GM12872 (cell line): ENCODE measurements around the gene ANKS1A.

ENCODE experiments used
- CTCF ChIP-seq: IDR thresholded peaks from 3 replicates; pipeline ENCODE4 v1.5.1; 2011; ENCODE audit warnings: low read depth, mild to moderate bottlenecking, low read length, moderate library complexity; ENCODE audit not compliant: insufficient read depth

ANKS1A gene

GRCh38 chr6:34941421-34941820, 52.4 kb downstream of the ANKS1A start:
- TF ChIP-seq CTCF: no peak

DNA sequence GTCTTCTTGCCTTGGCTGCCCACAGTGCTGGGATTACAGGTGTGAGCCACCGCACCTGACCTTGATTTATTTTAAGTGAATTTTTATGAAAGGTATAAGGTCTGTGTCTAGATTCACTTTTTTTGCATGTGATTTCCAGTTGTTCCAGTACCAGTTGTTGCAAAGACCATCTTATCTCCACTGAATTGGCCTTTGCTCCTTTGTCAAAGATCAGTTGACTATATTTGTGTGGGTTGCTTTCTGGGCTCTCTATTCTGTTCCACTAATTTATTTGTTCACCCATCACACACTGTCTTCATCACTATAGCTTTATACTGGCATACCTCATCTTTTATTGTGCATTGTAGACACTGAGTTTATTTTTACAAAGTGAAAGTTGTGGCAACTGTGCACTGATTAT, 56.3 kb downstream of the ANKS1A start:
- TF ChIP-seq CTCF: no peak

DNA sequence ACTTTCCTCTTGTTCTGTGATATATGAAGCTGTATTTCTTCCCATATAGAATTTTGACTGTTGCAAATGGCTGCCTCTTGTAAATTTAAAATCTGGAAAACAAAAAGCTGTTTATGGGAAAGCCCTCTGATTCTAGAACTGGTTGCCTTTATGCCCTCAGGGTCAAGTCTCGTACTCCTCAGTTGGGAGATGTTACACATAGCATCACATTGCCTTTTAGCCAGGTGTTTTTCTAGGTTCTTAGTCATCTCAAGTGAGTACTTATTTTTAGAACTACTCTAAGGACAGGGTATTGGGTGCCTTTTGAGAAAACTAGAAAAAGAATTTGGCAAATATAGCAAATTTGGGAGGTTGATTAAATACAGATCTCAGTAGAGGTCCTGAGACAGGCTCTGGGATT, 58.5 kb downstream of the ANKS1A start:
- no peak for TF ChIP-seq CTCF

- TF ChIP-seq CTCF: no peak
Observed at GRCh38 chr6:34949636-34950035, 60.6 kb downstream of the ANKS1A start.

DNA sequence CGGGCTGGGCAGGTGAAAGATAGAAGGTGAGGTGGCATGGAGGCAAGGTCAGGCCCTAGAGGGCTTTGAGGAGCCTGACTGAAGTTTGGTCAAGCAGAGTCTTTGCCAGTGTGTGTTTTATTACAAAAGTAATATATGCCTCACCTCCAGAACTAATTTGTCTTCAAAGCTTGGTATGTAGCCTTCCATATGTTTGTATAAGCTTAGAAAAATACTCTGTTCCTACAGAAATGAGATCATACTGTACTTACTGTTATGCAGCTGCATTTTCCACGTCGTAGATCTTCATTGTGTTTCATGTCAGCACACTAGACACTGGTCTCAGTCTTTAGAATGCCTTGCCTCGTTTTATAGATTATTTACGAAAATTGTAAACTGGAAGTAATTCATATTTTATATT, 61.8 kb downstream of the ANKS1A start:
- no peak for TF ChIP-seq CTCF

DNA sequence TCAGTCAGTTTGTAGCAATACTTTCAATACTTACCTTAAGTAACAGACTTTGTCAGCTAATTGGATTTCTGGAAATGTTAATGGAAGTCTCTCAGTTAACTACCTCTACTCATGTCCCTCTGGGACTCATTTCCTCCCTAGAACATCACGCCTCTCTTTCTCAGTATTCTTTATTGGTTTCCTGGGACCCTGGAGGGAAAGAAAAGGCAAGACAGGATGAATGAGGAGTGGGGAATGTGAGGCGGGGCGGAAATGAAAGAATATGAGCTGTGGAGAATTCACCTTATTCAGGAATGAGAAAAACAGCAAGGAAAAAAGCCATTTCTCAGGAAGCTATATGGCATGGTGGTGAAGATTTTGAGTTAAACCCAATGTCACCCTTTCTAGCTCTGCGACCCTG, 62.7 kb downstream of the ANKS1A start:
- TF ChIP-seq CTCF: no peak

DNA sequence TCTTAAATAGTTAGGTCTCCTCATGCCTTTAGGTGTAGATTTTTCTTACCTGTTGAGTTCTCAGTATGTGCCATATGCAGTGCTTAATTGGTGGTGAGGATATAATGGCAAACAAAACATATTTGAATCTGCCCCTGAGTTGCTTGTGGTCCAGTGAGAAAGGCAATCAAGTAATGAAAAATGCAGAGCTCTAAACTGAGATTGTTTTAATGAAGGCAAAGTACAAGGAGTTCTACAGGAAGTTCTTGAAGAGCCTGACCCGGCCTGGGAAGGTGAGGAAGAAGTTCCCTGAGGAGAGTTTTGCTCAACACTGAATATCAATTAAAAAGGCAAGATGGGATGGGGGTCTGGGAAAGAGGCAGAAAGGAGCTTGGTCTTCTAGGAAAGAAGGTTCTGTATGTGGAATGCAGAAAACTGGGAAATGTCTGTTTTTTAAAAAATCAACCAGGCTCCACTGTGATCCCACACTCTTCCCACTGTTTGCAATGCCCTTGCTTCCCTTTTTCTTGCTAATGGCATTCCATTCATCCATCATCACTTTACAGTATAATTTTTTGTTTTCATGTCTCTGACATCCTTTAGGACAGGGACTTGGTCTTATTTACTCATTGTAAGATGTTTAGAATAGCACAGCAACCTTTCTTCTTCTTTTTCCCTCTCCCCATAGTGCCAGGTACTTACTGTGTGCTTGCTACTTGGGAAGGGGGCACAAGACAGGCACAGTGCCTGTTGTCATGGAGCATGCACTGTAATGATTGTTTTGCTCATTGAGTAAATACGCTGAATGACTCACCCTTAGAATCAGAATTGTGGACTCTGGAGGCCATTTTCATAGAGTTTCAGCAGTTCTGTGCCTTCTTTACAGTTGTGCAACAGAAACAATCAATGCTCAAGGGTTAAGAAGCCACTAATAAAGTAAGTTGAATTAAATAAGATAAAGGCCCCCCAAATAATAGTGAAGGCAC, 64.3 kb downstream of the ANKS1A start:
- no peak for TF ChIP-seq CTCF
